NCI-H774 (cell line): ENCODE data around the gene TESK2.
"Not testable (repeated sequence)": the region's sequence is repeated elsewhere in the genome, so short reads cannot be mapped to it uniquely, and the experiment has no call there.

ENCODE experiments used
- DNase-seq: peaks from one replicate; lab custom pipeline; 2025; lab: John Stamatoyannopoulos, UW

The TESK2 gene, protein sequence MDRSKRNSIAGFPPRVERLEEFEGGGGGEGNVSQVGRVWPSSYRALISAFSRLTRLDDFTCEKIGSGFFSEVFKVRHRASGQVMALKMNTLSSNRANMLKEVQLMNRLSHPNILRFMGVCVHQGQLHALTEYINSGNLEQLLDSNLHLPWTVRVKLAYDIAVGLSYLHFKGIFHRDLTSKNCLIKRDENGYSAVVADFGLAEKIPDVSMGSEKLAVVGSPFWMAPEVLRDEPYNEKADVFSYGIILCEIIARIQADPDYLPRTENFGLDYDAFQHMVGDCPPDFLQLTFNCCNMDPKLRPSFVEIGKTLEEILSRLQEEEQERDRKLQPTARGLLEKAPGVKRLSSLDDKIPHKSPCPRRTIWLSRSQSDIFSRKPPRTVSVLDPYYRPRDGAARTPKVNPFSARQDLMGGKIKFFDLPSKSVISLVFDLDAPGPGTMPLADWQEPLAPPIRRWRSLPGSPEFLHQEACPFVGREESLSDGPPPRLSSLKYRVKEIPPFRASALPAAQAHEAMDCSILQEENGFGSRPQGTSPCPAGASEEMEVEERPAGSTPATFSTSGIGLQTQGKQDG

GRCh38 chr1:45490626-45491486 is at the start of gene TESK2:
Gene TESK2 (minus strand): TSS chr1:45491163. CDS start chr1:45457785, 33,378 bp downstream.
- DNase-seq: peak; percentile 100

GRCh38 chr1:45536886-45537285 is 45.9 kb upstream of the TESK2 start:
- DNase-seq: no peak

GRCh38 chr1:45535988-45536766 is 45.2 kb upstream of the TESK2 start:
- no peak for DNase-seq

DNA sequence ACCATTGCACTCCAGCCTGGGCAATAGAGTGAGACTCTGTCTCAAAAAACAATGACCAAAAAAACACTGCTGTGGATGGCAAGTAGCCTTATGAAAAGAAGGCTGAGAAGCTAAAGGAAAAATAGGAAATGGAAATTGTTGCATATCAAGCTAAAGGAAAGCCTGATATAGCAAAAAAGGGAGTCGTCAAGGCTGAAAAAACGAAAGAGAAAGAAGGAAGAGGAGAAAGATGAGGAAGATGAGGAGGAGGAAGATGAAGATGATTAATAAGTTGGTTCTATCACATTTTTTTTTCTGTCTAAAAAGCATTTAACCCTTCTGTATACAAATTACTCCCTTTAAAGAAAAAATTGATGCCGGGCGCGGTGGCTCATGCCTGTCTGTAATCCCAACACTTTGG is 40.9 kb upstream of the TESK2 start:
- no peak for DNase-seq

- DNase-seq: no peak
Observed at GRCh38 chr1:45530632-45531135, 39.7 kb upstream of the TESK2 start.

DNA sequence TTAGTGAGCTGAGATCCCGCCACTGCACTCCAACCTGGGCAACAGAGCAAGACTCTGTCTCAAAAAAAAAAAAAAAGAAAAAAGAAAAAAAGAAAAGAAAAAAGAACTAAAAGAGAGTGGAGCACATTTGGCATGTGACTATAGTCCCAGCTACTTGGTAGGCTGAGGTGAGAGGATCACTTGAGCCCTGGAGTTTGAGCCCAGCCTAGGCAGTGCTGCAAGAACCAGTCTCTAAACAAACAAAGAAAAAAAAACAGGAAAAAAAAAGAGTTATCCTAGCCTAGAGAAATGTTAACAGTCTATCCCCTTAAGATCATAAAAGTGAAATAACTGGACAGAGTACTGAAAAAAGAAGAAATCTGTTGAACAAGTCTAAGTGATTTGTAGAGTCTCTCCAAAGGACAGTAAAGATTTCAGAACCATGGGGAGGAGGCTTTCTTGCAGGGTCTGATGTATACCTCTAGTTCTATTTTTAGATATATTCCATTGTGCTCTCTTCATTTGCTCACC is 35.2 kb upstream of the TESK2 start:
- DNase-seq: peak; percentile 59

DNA sequence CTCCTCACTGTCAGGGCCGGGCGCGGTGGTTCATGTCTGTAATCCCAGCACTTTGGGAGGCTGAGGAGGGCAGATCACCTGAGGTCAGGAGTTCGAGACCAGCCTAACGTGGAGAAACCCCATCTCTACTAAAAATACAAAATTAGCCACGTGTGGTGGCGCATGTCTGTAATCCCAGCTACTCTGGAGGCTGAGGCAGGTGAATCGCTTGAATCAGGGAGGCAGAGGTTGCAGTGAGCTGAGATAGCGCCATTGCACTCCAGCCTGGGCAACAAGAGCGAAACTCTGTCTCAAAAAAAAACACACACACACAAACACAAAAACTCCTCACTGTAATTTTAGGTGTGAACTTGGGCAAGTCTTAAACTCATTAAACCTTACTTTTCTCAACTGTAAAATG is 33.0 kb upstream of the TESK2 start:
- not testable (repeated sequence) for DNase-seq

DNA sequence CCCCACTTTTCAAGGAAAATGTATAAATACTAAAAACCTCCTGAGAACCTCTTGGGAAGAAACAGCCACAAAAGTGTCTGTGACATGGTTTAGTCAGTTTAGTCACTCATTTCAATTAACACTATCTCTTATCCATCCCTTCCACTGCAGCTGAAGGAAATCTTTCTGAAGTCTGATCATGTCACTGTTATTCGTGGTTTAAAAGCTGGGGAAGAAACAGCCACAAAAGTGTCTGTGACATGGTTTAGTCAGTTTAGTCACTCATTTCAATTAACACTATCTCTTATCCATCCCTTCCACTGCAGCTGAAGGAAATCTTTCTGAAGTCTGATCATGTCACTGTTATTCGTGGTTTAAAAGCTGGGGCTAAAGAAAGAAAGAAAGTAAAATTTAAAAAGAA is 32.6 kb upstream of the TESK2 start:
- DNase-seq: not testable (repeated sequence)

- DNase-seq: peak; percentile 59
Observed at GRCh38 chr1:45522324-45523104, 31.6 kb upstream of the TESK2 start.

- peak; percentile 98 for DNase-seq
Observed at GRCh38 chr1:45521413-45522323, 30.7 kb upstream of the TESK2 start, which contains the start of gene PRDX1. Gene PRDX1 (minus strand): TSS chr1:45521884. CDS start chr1:45519043, 2,841 bp downstream.

GRCh38 chr1:45519774-45520173 is 28.8 kb upstream of the TESK2 start:
- DNase-seq: not testable (repeated sequence)

DNA sequence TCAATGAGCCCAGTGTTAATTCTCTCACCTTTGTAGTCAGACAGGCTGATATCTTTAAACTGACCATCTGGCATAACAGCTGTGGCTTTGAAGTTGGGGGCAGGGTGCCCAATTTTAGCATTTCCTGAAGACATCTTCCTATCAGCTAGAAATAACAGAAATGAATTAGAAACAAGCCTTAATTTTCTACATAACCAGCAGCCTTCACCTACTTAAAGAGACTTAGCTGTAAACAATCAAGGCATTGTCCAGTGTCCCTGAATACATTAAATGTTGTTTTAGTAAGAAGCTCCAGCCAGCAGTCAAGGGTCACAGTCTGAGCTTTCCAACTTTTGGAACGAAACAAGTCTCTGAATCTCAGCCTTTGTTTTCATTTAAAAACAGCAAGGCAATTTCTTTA is 27.9 kb upstream of the TESK2 start:
- DNase-seq: no peak

- not testable (repeated sequence) for DNase-seq
Observed at GRCh38 chr1:45518366-45518765, 27.4 kb upstream of the TESK2 start.

GRCh38 chr1:45516465-45516864 is 25.5 kb upstream of the TESK2 start:
- DNase-seq: no peak

DNA sequence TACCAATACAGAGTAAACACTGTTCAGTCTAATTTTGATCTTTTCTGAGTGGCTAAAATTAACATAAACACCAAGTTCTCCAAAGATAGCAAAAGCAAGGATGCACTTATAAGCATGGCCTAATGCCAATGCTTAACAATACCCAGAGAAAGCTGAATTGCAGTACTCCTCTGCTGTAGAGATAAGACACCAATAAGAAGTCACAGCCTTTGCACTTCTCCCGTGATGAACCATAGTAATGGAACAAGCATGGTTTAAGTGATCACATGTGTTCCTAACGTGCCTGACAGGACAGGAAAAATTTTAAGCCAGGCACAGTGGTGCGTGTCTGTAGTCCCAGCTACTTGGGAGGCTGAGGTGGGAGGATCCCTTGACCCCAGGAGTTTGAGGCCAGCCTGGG is 25.1 kb upstream of the TESK2 start:
- no peak for DNase-seq

- not testable (repeated sequence) for DNase-seq
Observed at GRCh38 chr1:45513532-45514260, 22.7 kb upstream of the TESK2 start.

- DNase-seq: peak; percentile 61
Observed at GRCh38 chr1:45512641-45513054, 21.7 kb upstream of the TESK2 start.

- DNase-seq: no peak
Observed at GRCh38 chr1:45510972-45511527, 20.1 kb upstream of the TESK2 start.
